ENCODE data around the gene PRKCI. TPM values are rescaled to one million over a fixed set of nuclear protein-coding genes. Genes with fewer than 3 reads are reported as not detected.
"Not testable (repeated sequence)": the region's sequence is repeated elsewhere in the genome, so short reads cannot be mapped to it uniquely, and the experiment has no call there.

Gene PRKCI
- total RNA-seq, 1 experiment from 2014 or later, result 43.7 TPM

DNA sequence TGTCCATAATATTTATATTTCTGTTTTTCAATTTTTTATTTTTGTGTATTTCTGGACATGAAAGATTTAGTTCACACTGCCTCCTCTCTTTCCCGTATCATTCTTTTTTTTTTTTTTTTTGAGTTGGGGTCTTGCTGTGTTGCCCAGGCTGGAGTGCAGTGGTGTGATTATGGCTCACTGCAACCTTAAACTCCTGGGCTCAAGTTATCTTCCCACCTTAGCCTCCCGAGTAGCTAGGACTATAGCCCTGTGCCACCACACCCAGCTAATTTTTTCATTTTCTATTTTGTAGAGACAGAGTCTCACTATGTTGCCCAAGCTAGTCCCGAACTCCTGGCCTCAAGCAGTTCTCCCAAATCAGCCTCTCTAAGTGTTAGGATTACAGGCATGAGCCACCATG is 53.6 kb downstream of the PRKCI start:
- CTCF ChIA-PET, result interaction anchor here (0.7 kb wide), 1 partner anchor 162 kb away, joined by 3 read pairs; no protein-coding TSS in a partner anchor
- intact Hi-C loops (cut with micrococcal nuclease; ENCODE audit: unreplicated experiment), result no loop called here

DNA sequence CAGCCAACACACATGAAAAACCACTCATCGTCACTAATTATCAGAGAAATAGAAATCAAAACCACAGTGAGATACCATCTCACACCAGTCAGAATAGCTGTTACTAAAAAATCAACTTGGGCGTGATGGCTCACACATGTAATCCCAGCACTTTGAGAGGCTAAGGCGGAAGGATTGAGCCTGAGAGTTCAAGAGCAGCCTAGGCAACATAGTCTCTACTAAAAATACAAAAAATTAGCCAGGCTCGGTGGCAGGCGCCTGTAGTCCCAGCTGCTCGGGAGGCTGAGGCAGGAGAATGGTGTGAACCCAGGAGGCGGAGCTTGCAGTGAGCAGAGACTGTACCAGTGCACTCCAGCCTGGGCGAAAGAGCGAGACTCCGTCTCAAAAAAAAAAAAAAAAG is 55.1 kb downstream of the PRKCI start:
- DNase-seq (ENCODE audit: low read depth, low spot score); BruUV-seq (replicated peaks); H3K27ac ChIP-seq (ENCODE audit: low read length); H3K27me3 ChIP-seq (ENCODE audit: control insufficient read depth, insufficient read depth, low read length); ATAC-seq; POLR2A ChIA-PET; H3K9me3 ChIP-seq (ENCODE audit: control insufficient read depth, insufficient read depth, low read depth, low read length); H3K4me3 ChIP-seq (ENCODE audit: low read depth in 2 of 2, low read length in 2 of 2); in situ Hi-C loops (cut with HindIII; ENCODE audit: low pct_unique_long_range_greater_than_20kb, low sequenced_read_pairs); H3K36me3 ChIP-seq (ENCODE audit: control insufficient read depth, insufficient read depth, low read length); intact Hi-C loops (cut with micrococcal nuclease; ENCODE audit: unreplicated experiment); H3K4me1 ChIP-seq (ENCODE audit: control insufficient read depth, insufficient read depth, low read length): not testable (repeated sequence)
- CTCF ChIA-PET, result interaction anchor here (0.6 kb wide), 1 partner anchor 9 kb away, joined by 3 read pairs; no protein-coding TSS in a partner anchor

More for the DNA sequence above, 53.6 kb downstream of the PRKCI start:
- Histone ChIP-seq H3K4me1 (ENCODE audit: control insufficient read depth, insufficient read depth, low read length) (no peaks in the 10 kb centered on the region), H3K4me3 (ENCODE audit: low read depth in 2 of 2, low read length in 2 of 2) (no peak overlapping the region), H3K9me3 (ENCODE audit: control insufficient read depth, insufficient read depth, low read depth, low read length) (no peaks in the 10 kb centered on the region), H3K27ac (ENCODE audit: low read length) (no peak overlapping the region), H3K27me3 (ENCODE audit: control insufficient read depth, insufficient read depth, low read length) (no peaks in the 10 kb centered on the region), H3K36me3 (ENCODE audit: control insufficient read depth, insufficient read depth, low read length) (peaks cover 7% of the 10 kb centered on the region; the same call in 1 of the 2 replicates)
- BruUV-seq (replicated peaks), result no TSS peak
- no peak for TF ChIP-seq TCF7L2 (IDR thresholded peaks at IDR 0.05; ENCODE audit: low read depth, low read length)
- TF ChIP-seq SIN3A (IDR thresholded peaks at IDR 0.05; ENCODE audit: borderline replicate concordance, insufficient read depth, low read depth, low read length), result no peak
- TF ChIP-seq, protein P1, sequence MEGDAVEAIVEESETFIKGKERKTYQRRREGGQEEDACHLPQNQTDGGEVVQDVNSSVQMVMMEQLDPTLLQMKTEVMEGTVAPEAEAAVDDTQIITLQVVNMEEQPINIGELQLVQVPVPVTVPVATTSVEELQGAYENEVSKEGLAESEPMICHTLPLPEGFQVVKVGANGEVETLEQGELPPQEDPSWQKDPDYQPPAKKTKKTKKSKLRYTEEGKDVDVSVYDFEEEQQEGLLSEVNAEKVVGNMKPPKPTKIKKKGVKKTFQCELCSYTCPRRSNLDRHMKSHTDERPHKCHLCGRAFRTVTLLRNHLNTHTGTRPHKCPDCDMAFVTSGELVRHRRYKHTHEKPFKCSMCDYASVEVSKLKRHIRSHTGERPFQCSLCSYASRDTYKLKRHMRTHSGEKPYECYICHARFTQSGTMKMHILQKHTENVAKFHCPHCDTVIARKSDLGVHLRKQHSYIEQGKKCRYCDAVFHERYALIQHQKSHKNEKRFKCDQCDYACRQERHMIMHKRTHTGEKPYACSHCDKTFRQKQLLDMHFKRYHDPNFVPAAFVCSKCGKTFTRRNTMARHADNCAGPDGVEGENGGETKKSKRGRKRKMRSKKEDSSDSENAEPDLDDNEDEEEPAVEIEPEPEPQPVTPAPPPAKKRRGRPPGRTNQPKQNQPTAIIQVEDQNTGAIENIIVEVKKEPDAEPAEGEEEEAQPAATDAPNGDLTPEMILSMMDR (IDR thresholded peaks at IDR 0.05), result no peak
- no peak for TF ChIP-seq POLR2AphosphoS5 (IDR thresholded peaks at IDR 0.05; ENCODE audit: low read depth, low read length)
- ATAC-seq, result no peak
- in situ Hi-C loops (cut with HindIII; ENCODE audit: low pct_unique_long_range_greater_than_20kb, low sequenced_read_pairs), result no loop called here
- DNase-seq (ENCODE audit: low read depth, low spot score), result no peak
- POLR2A ChIA-PET, result no interaction called here

DNA sequence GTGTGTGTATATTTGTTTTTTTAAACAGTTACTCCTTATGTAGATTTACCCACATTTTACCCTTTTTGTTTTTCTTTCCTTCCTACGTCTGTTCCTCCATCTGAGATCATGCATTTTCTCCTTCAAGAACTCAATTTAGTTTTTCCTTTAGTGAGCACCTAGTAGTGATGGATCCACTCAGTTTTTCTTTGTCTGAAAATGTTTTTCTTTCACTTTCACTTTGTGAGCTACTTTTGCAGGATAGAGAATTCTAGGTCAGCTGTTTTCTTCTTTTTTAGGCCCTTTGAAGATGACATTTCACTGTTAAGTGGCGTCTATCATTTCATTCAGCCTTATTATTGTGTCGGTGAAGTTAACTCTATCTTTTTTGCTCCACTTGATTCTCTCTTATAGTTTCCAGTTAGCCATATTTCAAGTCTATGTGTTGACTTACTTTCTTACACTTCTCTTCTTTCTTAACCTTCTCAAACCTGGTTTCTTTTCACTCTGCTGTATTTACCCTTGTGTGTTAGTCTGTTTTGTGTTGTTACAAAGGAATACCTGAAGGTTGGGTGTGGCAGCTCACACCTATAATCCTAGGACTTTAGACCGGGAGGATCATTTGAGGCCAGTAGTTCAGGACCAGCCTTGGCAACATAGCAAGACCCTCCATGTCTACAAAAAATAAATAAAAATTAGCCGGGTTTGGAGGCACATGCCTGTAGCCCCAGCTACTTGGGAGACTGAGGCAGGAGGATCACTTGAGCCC is 55.8 kb downstream of the PRKCI start:
- no TSS peak for BruUV-seq (replicated peaks)
- no peaks in the 10 kb centered on the region for H3K27me3 ChIP-seq (ENCODE audit: control insufficient read depth, insufficient read depth, low read length)
- in situ Hi-C loops (cut with HindIII; ENCODE audit: low pct_unique_long_range_greater_than_20kb, low sequenced_read_pairs) (no loop called here), intact Hi-C loops (cut with micrococcal nuclease; ENCODE audit: unreplicated experiment) (no loop called here)
- no peak for TF ChIP-seq TCF7L2 (IDR thresholded peaks at IDR 0.05; ENCODE audit: low read depth, low read length)
- no peak for TF ChIP-seq REST (IDR thresholded peaks at IDR 0.05; ENCODE audit: insufficient read depth in 1 of 2, low read depth in 2 of 2, low read length in 1 of 2)
- no peak for TF ChIP-seq SIN3A (IDR thresholded peaks at IDR 0.05; ENCODE audit: borderline replicate concordance, insufficient read depth, low read depth, low read length)
- no peak for TF ChIP-seq POLR2AphosphoS5 (IDR thresholded peaks at IDR 0.05; ENCODE audit: low read depth, low read length)
- TF ChIP-seq, protein P1 (IDR thresholded peaks at IDR 0.05), result no peak
- POLR2A ChIA-PET, result interaction anchor here (0.6 kb wide), 1 partner anchor 134 kb away, joined by 8 read pairs; no protein-coding TSS in a partner anchor
- H3K9me3 ChIP-seq (ENCODE audit: control insufficient read depth, insufficient read depth, low read depth, low read length), result no peaks in the 10 kb centered on the region
- H3K27ac ChIP-seq (ENCODE audit: low read length), result no peak overlapping the region
- no peaks in the 10 kb centered on the region for H3K4me1 ChIP-seq (ENCODE audit: control insufficient read depth, insufficient read depth, low read length)
- H3K36me3 ChIP-seq (ENCODE audit: control insufficient read depth, insufficient read depth, low read length), result 0 out of 2 replicates have a peak, but pooled peaks cover 3% of the 10 kb centered on the region
- H3K4me3 ChIP-seq (ENCODE audit: low read depth in 2 of 2, low read length in 2 of 2), result no peak overlapping the region
- CTCF ChIA-PET, result interaction anchor here (0.6 kb wide), 1 partner anchor 10 kb away, joined by 3 read pairs; no protein-coding TSS in a partner anchor
- ATAC-seq (no peak), DNase-seq (ENCODE audit: low read depth, low spot score) (no peak)
